Osteocyte (in vitro differentiated cells): ENCODE measurements around the gene HOXA7. TPM values are rescaled to one million over a fixed set of nuclear protein-coding genes. Genes with fewer than 3 reads are reported as not detected.

Source experiments
- DNase-seq: peaks from one replicate; pipeline ENCODE4 v3.0.0; 2021; ENCODE audit warnings: mixed read lengths; ENCODE audit not compliant: unreplicated experiment; ENCODE audit errors: extremely low spot score
- H3K27ac Mint-ChIP-seq: one replicate; pipeline ENCODE4 v1.8.0; 2021; ENCODE audit warnings: mild to moderate bottlenecking, mixed read lengths; ENCODE audit not compliant: unreplicated experiment
- H3K27me3 Mint-ChIP-seq: one replicate; pipeline ENCODE4 v1.8.0; 2021; ENCODE audit warnings: mixed read lengths; ENCODE audit not compliant: unreplicated experiment
- H3K36me3 Mint-ChIP-seq: one replicate; pipeline ENCODE4 v1.8.0; 2021; ENCODE audit warnings: mixed read lengths; ENCODE audit not compliant: unreplicated experiment
- H3K4me1 Mint-ChIP-seq: one replicate; pipeline ENCODE4 v1.8.0; 2021; ENCODE audit warnings: mixed read lengths; ENCODE audit not compliant: unreplicated experiment
- H3K4me3 Mint-ChIP-seq: one replicate; pipeline ENCODE4 v1.8.0; 2021; ENCODE audit warnings: mild to moderate bottlenecking, moderate library complexity, mixed read lengths; ENCODE audit not compliant: unreplicated experiment
- H3K9me3 Mint-ChIP-seq: one replicate; pipeline ENCODE4 v1.8.0; 2021; ENCODE audit warnings: mixed read lengths; ENCODE audit not compliant: unreplicated experiment
- CTCF ChIP-seq: fragments of 200-600 bp; sonication (generic); IDR thresholded peaks from 2 replicates; pipeline ENCODE4 v1.5.0; 2021; ENCODE audit warnings: antibody characterized with exemption, mild to moderate bottlenecking, moderate library complexity
- total RNA-seq: library from RNA; stranded (reverse); gene quantifications from 2 replicates; pipeline ENCODE4 v1.2.1, GENCODE V29; 2021

HOXA7 gene
- total RNA-seq, 1 donor from 2014 or later: not detected

- peaks cover 2% of the 10 kb centered on the region for H3K36me3 Mint-ChIP-seq
- peaks cover 78% of the 10 kb centered on the region for H3K27me3 Mint-ChIP-seq
- H3K4me1 Mint-ChIP-seq: peaks cover 13% of the 10 kb centered on the region
- H3K4me3 Mint-ChIP-seq: peak overlapping the region; percentile 57
- DNase-seq: no peak
- no peaks in the 10 kb centered on the region for H3K9me3 Mint-ChIP-seq
- no peak for TF ChIP-seq CTCF
- H3K27ac Mint-ChIP-seq: no peak overlapping the region
Observed at GRCh38 chr7:27172823-27173510, 16.5 kb upstream of the HOXA7 start.

- H3K27me3 Mint-ChIP-seq: peaks cover 78% of the 10 kb centered on the region
- peaks cover 2% of the 10 kb centered on the region for H3K36me3 Mint-ChIP-seq
- no peak overlapping the region for H3K27ac Mint-ChIP-seq
- H3K4me1 Mint-ChIP-seq: peaks cover 13% of the 10 kb centered on the region
- no peak overlapping the region for H3K4me3 Mint-ChIP-seq
- no peak for DNase-seq
- no peak for TF ChIP-seq CTCF
- no peaks in the 10 kb centered on the region for H3K9me3 Mint-ChIP-seq
Observed at GRCh38 chr7:27172315-27172774, 15.9 kb upstream of the HOXA7 start.

GRCh38 chr7:27171637-27172314, 15.3 kb upstream of the HOXA7 start:
- DNase-seq: no peak
- H3K27ac Mint-ChIP-seq: no peak overlapping the region
- TF ChIP-seq CTCF: no peak
- H3K36me3 Mint-ChIP-seq: peaks cover 2% of the 10 kb centered on the region
- no peaks in the 10 kb centered on the region for H3K9me3 Mint-ChIP-seq
- peaks cover 78% of the 10 kb centered on the region for H3K27me3 Mint-ChIP-seq
- peak overlapping the region; percentile 30 for H3K4me3 Mint-ChIP-seq
- H3K4me1 Mint-ChIP-seq: peaks cover 13% of the 10 kb centered on the region

GRCh38 chr7:27171325-27171636, 14.8 kb upstream of the HOXA7 start:
- no peak for TF ChIP-seq CTCF
- Mint-ChIP-seq H3K9me3 (no peaks in the 10 kb centered on the region), H3K36me3 (peaks cover 2% of the 10 kb centered on the region), H3K27me3 (peaks cover 78% of the 10 kb centered on the region), H3K4me1 (peaks cover 13% of the 10 kb centered on the region), H3K4me3 (peak overlapping the region; percentile 5), H3K27ac (no peak overlapping the region)
- DNase-seq: no peak

GRCh38 chr7:27170426-27171324, 14.2 kb upstream of the HOXA7 start:
- peaks cover 76% of the 10 kb centered on the region for H3K27me3 Mint-ChIP-seq

More at GRCh38 chr7:27170426-27171324, 14.2 kb upstream of the HOXA7 start:
- no peak for TF ChIP-seq CTCF
- H3K9me3 Mint-ChIP-seq: no peaks in the 10 kb centered on the region
- peaks cover 14% of the 10 kb centered on the region for H3K4me1 Mint-ChIP-seq
- no peak for DNase-seq
- no peak overlapping the region for H3K27ac Mint-ChIP-seq
- peaks cover 2% of the 10 kb centered on the region for H3K36me3 Mint-ChIP-seq
- H3K4me3 Mint-ChIP-seq: no peak overlapping the region
